IMR-90 (cell line): ENCODE data around the gene LIN7C. TPM values are rescaled to one million over a fixed set of nuclear protein-coding genes. Genes with fewer than 3 reads are reported as not detected.
A peak's percentile ranks its signal among the peaks of the same experiment; 100 is the strongest.

Source experiments
- ATAC-seq: fragments of 200-7000 bp; cut with Tn5 transposase; 2 replicates; pipeline ENCODE4 v1.9.1; 2020; ENCODE audit warnings: low read depth, mild to moderate bottlenecking, moderate library complexity
- BruUV-seq: library from RNA; stranded (reverse); fragments of 400-500 nt; replicated peaks from 2 replicates; lab custom pipeline; 2021; lab: Mats Ljungman, UMichigan
- CTCF ChIA-PET: fragments of 300-600 bp; formaldehyde crosslinking; extraction: SDS; loops from one replicate; lab custom pipeline; 2021; ENCODE audit warnings: antibody characterized with exemption; lab: Yijun Ruan, JAX
- POLR2A ChIA-PET: fragments of 300-600 bp; sonication (Branson Sonifier 250); formaldehyde crosslinking; loops from one replicate; lab custom pipeline; 2022; ENCODE audit warnings: antibody characterized with exemption; ENCODE audit not compliant: unreplicated experiment; lab: Charles Lee
- DNase-seq: peaks from one replicate; pipeline ENCODE4 v3.0.0; 2013
- H2AFZ ChIP-seq: replicated peaks from 2 replicates; pipeline ENCODE3; 2013; ENCODE audit warnings: low read length, mild to moderate bottlenecking; ENCODE audit not compliant: poor library complexity
- H2AK5ac ChIP-seq: 2 replicates; pipeline ENCODE4 v1.6.1; 2013; ENCODE audit warnings: low read depth, low read length, inconsistent platforms
- H2AK9ac ChIP-seq: replicated peaks from 2 replicates; pipeline ENCODE3; 2013; ENCODE audit warnings: mild to moderate bottlenecking, low read depth, low read length, moderate library complexity; ENCODE audit not compliant: poor library complexity
- H2BK120ac ChIP-seq: 2 replicates; pipeline ENCODE4 v1.6.1; 2013; ENCODE audit warnings: low read depth, low read length, inconsistent platforms
- H2BK15ac ChIP-seq: 3 replicates; pipeline ENCODE4 v1.6.1; 2013; ENCODE audit warnings: low read depth, low read length, inconsistent platforms
- H2BK20ac ChIP-seq: 2 replicates; pipeline ENCODE4 v1.6.1; 2013; ENCODE audit warnings: low read depth, mild to moderate bottlenecking, inconsistent platforms, low read length, moderate library complexity
- H2BK5ac ChIP-seq: 2 replicates; pipeline ENCODE4 v1.6.1; 2013; ENCODE audit warnings: mild to moderate bottlenecking, low read depth, low read length, inconsistent platforms; ENCODE audit not compliant: poor library complexity, severe bottlenecking
- H3K14ac ChIP-seq: replicated peaks from 2 replicates; pipeline ENCODE4 v1.6.1; 2013; ENCODE audit warnings: low read depth, low read length, inconsistent platforms
- H3K18ac ChIP-seq: 2 replicates; pipeline ENCODE4 v1.6.1; 2013; ENCODE audit warnings: low read depth, low read length, control low read depth
- H3K23ac ChIP-seq: 2 replicates; pipeline ENCODE4 v1.6.1; 2013; ENCODE audit warnings: low read depth, low read length, inconsistent platforms
- H3K27ac ChIP-seq: 2 replicates; pipeline ENCODE4 v1.5.1; 2013; ENCODE audit warnings: mild to moderate bottlenecking, control low read depth, low read length; ENCODE audit not compliant: insufficient read depth
- H3K27me3 ChIP-seq: 2 replicates; pipeline ENCODE4 v1.6.1; 2013; ENCODE audit warnings: low read length; ENCODE audit not compliant: control insufficient read depth, insufficient read depth
- H3K36me3 ChIP-seq: 2 replicates; pipeline ENCODE4 v1.6.1; 2013; ENCODE audit warnings: low read length, mixed read lengths; ENCODE audit not compliant: control insufficient read depth, insufficient read depth
- H3K4ac ChIP-seq: 2 replicates; pipeline ENCODE4 v1.6.1; 2013; ENCODE audit warnings: low read depth, low read length, inconsistent platforms
- H3K4me1 ChIP-seq: 2 replicates; pipeline ENCODE4 v1.6.1; 2013; ENCODE audit warnings: low read length, mixed read lengths; ENCODE audit not compliant: control insufficient read depth, insufficient read depth
- H3K4me2 ChIP-seq: 2 replicates; pipeline ENCODE4 v1.6.1; 2013; ENCODE audit warnings: low read depth, mild to moderate bottlenecking, control low read depth, low read length, moderate library complexity
- H3K4me3 ChIP-seq: 2 replicates; pipeline ENCODE4 v1.5.1; 2013; ENCODE audit warnings: low read depth, mild to moderate bottlenecking, control low read depth, low read length, moderate library complexity; ENCODE audit not compliant: insufficient read depth
- H3K56ac ChIP-seq: 2 replicates; pipeline ENCODE4 v1.6.1; 2013; ENCODE audit warnings: low read length, inconsistent platforms; ENCODE audit not compliant: insufficient read depth; ENCODE audit errors: extremely low read depth
- H3K79me1 ChIP-seq, 2 experiments: 2 replicates each; pipeline ENCODE4 v1.6.1; 2013; ENCODE audit warnings: low read length in 2 of 2, inconsistent platforms in 1 of 2, low read depth in 1 of 2
- H3K9ac ChIP-seq: 2 replicates; pipeline ENCODE4 v1.6.1; 2013; ENCODE audit warnings: low read depth, low read length, control low read depth
- H3K9me1 ChIP-seq: 2 replicates; pipeline ENCODE4 v1.6.1; 2013; ENCODE audit warnings: low read length, inconsistent platforms; ENCODE audit not compliant: insufficient read depth
- H3K9me3 ChIP-seq: 2 replicates; pipeline ENCODE4 v1.6.1; 2013; ENCODE audit warnings: low read length; ENCODE audit not compliant: control insufficient read depth, insufficient read depth
- H4K20me1 ChIP-seq: 2 replicates; pipeline ENCODE4 v1.6.1; 2013; ENCODE audit warnings: low read length, inconsistent platforms; ENCODE audit not compliant: insufficient read depth
- H4K5ac ChIP-seq: 2 replicates; pipeline ENCODE4 v1.6.1; 2013; ENCODE audit warnings: mild to moderate bottlenecking, low read depth, low read length, control low read depth
- H4K8ac ChIP-seq, 2 experiments: 2 replicates each; pipeline ENCODE4 v1.6.1; 2013; ENCODE audit warnings: low read depth in 2 of 2, low read length in 2 of 2, control low read depth in 1 of 2, inconsistent platforms in 1 of 2
- H4K91ac ChIP-seq: 2 replicates; pipeline ENCODE4 v1.6.1; 2013; ENCODE audit warnings: low read depth, low read length, inconsistent platforms; ENCODE audit not compliant: insufficient read depth
- CTCF ChIP-seq: conservative IDR thresholded peaks from 2 replicates; pipeline ENCODE4 v1.5.1; 2012; ENCODE audit warnings: mild to moderate bottlenecking, low read depth, low read length, improper control_type of control experiment
- MAFK ChIP-seq: IDR thresholded peaks from 2 replicates; pipeline ENCODE4 v1.6.1; 2012; ENCODE audit warnings: low read depth, low read length, improper control_type of control experiment
- MAZ ChIP-seq: IDR thresholded peaks from 2 replicates; pipeline ENCODE4 v1.6.1; 2012; ENCODE audit warnings: low read depth, mild to moderate bottlenecking, low read length, improper control_type of control experiment, moderate library complexity, borderline replicate concordance
- RAD21 ChIP-seq: IDR thresholded peaks from 2 replicates; pipeline ENCODE4 v1.6.1; 2012; ENCODE audit warnings: low read length, improper control_type of control experiment
- WGBS, 2 experiments: methylation state at CpG; one replicate each; pipeline versions ENCODE4 v1.1.5 to v1.1.7; 2013; ENCODE audit warnings: missing lambda C conversion rate in 2 of 2; ENCODE audit not compliant: insufficient read length in 1 of 2; ENCODE audit errors: extremely low coverage in 2 of 2; 5-methylcytosine and 5-hydroxymethylcytosine counted together
- dilution Hi-C: fragments of 300-500 bp; cut with HindIII; formaldehyde crosslinking; loops from one replicate; pipeline ENCODE4 v1.14.3; 2018; ENCODE audit warnings: low sequenced_read_pairs; ENCODE audit not compliant: unreplicated experiment
- in situ Hi-C: fragments of 300-500 bp; cut with MboI; formaldehyde crosslinking; loops from 3 replicates; pipeline ENCODE4 v1.14.3; 2019; ENCODE audit warnings: low sequenced_read_pairs, inconsistent platforms, mixed read lengths
- intact Hi-C: fragments of 100-400 bp; cut with micrococcal nuclease; formaldehyde crosslinking; loops from 2 replicates; pipeline ENCODE4 v1.10.0; 2022
- polyA plus RNA-seq, 3 experiments: library from polyadenylated mRNA; depleted of rRNA; stranded (reverse); fragments of >200 nt; gene quantifications; 2 replicates each; pipeline ENCODE4 v1.2.3, GENCODE V29; 2012; ENCODE audit warnings: low replicate concordance in 1 of 3
- total RNA-seq: library from RNA; depleted of rRNA; stranded (reverse); fragments of >200 nt; gene quantifications from 2 replicates; pipeline ENCODE4 v1.2.3, GENCODE V29; 2012

LIN7C gene
- total and polyA plus RNA-seq, 2 of the 4 experiments (the other 2 are of a cell fraction): 12.2 to 25.5 TPM

GRCh38 chr11:27456140-27456794 lies 50.3 kb downstream of the LIN7C start:
- Histone ChIP-seq H3K4me3 (no peak overlapping the region), H3K36me3 (no peaks in the 10 kb centered on the region), H2BK120ac (0 out of 2 replicates have a peak overlapping the region, but pooled peaks have one; percentile 20), H3K4me2 (peak overlapping the region; percentile 65; the same call in 1 of the 2 replicates), H3K14ac (no peak overlapping the region; the same call in 1 of the 2 replicates), H2BK20ac (peak overlapping the region; percentile 67; the same call in 1 of the 2 replicates), H3K9ac (no peak overlapping the region; the same call in 1 of the 2 replicates), H4K91ac (no peak overlapping the region), H2AK5ac (no peak overlapping the region), H2AFZ (no peak overlapping the region), H3K79me1 (peaks cover 0 to 14% of the 10 kb centered on the region in 2 experiments; a peak in 2 of 4 replicates), H3K4me1 (peaks cover 3% of the 10 kb centered on the region; the same call in 1 of the 2 replicates), H4K20me1 (no peaks in the 10 kb centered on the region), H3K27ac (no peak overlapping the region), H3K4ac (no peak overlapping the region; the same call in 1 of the 2 replicates), H2BK15ac (no peak overlapping the region), H3K9me3 (no peaks in the 10 kb centered on the region), H3K9me1 (no peaks in the 10 kb centered on the region; the same call in 1 of the 2 replicates), H2BK5ac (no peak overlapping the region), H3K27me3 (no peaks in the 10 kb centered on the region), H3K18ac (peak overlapping the region; percentile 37; the same call in 1 of the 2 replicates), H4K8ac (peak overlapping the region in 1 of 2 experiments; percentile 38; a peak in 1 of 4 replicates), H3K23ac (no peak overlapping the region), H2AK9ac (no peak overlapping the region), H4K5ac (no peak overlapping the region; the same call in 1 of the 2 replicates), H3K56ac (0 out of 2 replicates have a peak overlapping the region, but pooled peaks have one; percentile 29)
- in situ Hi-C loops: no loop called here
- no TSS peak for BruUV-seq
- intact Hi-C loops: no loop called here
- ChIA-PET POLR2A (no interaction called here), CTCF (interaction anchor here (0.6 to 1.6 kb wide), 3 partner anchors 9 to 170 kb away, joined by 3 to 4 read pairs (median 3); no protein-coding TSS in a partner anchor)
- dilution Hi-C loops: no loop called here
- DNase-seq (peak; percentile 50), ATAC-seq (peak; percentile 87)
- WGBS, 2 experiments: no CpG with 5 or more reads among the region's 2 CpGs
- TF ChIP-seq MAFK (peak; percentile 19; the same call in 1 of the 2 replicates), RAD21 (no peak), MAZ (no peak), CTCF (no peak)
